ENCODE results near the gene MAP2K7.
"Not testable (repeated sequence)": the region's sequence is repeated elsewhere in the genome, so short reads cannot be mapped to it uniquely, and the experiment has no call there.

MAP2K7 gene

DNA sequence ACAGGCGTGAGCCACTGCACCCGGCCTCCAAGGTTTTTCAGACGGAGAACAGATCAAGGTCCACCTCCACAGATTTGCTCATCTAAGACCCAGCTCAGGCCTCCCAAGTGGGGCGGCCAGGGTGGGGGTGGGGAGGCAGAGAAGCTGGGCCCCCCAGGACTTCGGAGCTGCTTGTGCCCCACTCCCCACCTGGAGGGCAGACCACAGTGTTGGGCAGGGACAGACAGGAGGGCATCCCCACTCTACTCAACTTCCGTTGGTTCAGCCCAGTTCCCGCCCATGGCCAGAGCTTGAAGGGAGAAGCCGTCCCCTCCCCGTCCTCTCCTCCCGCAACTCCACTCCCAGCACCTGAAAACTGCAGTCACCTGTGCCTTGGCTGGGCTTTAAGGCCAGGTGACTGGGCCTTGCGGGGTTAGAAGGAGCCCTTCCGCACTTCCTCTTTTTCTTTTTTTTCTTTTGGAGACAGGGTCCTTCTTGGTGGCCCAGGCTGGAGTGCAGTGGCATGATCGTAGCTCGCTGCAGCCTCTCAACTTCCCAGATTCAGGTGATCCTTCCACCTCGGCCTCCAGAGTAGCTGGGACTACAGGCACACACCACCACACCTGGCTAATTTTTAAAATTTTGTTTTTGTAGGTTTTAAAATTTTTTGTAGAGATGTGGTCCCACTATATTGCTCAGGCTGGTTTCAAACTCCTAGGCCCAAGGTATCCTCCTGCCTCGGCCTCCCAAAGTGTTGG is 16.1 kb upstream of the MAP2K7 start:
- peaks cover 8% of the 10 kb centered on the region for H3K4me1 Mint-ChIP-seq (ENCODE audit: low read depth)
- no peak overlapping the region for H3K4me3 Mint-ChIP-seq
- intact Hi-C loops (cut with micrococcal nuclease) = no loop called here
- no peaks in the 10 kb centered on the region for H3K36me3 Mint-ChIP-seq (ENCODE audit: low read depth)
- no peak overlapping the region for H3K27ac Mint-ChIP-seq
- no peaks in the 10 kb centered on the region for H3K9me3 Mint-ChIP-seq
- peaks cover 72% of the 10 kb centered on the region for H3K27me3 Mint-ChIP-seq

DNA sequence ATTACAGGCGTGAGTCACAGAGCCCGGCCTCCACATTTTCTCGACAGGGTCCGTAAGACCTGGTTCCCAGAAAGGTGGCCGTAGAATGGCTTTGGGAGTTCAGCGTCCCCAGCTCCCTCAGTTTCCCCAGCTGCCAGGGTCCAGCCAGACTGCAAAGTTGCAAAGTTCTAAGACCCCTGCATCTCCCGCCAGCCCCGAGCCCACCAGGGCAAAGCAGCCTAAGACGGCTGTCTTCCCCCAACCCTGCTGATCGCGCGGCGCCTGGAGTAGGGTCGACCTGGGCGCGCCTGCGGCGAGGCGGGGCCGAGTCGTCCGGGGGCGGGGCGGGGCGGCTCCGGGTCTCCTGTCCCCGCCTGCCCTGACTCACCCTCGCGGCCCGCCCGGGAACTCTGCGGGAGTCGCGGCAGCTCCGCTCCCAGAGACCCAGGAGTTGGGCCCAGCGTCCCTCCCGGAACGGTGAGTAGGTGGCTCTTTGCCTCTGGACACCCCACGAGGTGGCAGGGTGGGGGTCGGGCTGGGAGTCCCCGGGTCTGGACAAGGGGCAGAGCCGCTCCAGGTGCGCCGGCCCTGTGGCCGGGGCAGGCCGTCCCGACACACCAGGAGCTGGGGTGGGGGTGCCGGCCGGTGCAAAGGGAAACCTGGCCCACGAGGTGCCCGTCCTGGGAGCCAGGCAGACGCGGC is 15.4 kb upstream of the MAP2K7 start, which contains the start of gene LRRC8E:
Gene LRRC8E (plus strand): TSS at position 366 of the 681 bp plus-strand sequence. CDS start 7,094 bp downstream, outside the sequence.
- Mint-ChIP-seq H3K36me3 (ENCODE audit: low read depth) (no peaks in the 10 kb centered on the region), H3K4me3 (no peak within 1 kb of the TSS), H3K27me3 (peaks cover 77% of the 10 kb centered on the region), H3K4me1 (ENCODE audit: low read depth) (peaks cover 8% of the 10 kb centered on the region), H3K27ac (no peak within 1 kb of the TSS), H3K9me3 (no peaks in the 10 kb centered on the region)
- intact Hi-C loops (cut with micrococcal nuclease) = no loop called here

DNA sequence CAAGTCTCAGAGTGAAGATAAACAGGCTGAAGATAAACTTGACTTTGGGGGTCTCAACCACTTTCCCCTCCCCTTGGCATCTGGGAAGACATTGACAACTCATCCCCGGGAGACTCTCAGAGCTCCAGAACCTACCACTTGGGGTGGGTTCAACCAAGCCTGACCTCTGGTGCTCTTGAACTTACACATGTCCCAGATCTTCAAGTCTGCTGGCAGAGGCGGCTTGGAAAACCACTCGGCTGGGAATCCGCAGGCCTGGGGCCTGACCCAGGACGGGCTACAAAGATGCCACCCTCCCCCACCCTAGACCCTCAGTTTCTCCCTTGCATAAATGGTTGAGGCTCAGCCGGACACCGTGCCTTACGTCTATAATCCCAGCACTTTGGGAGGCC is 14.9 kb upstream of the MAP2K7 start:
- Mint-ChIP-seq H3K36me3 (ENCODE audit: low read depth) (no peaks in the 10 kb centered on the region), H3K27me3 (peaks cover 81% of the 10 kb centered on the region), H3K4me1 (ENCODE audit: low read depth) (peaks cover 6% of the 10 kb centered on the region), H3K4me3 (no peak overlapping the region), H3K27ac (no peak overlapping the region), H3K9me3 (no peaks in the 10 kb centered on the region)
- intact Hi-C loops (cut with micrococcal nuclease) = no loop called here

DNA sequence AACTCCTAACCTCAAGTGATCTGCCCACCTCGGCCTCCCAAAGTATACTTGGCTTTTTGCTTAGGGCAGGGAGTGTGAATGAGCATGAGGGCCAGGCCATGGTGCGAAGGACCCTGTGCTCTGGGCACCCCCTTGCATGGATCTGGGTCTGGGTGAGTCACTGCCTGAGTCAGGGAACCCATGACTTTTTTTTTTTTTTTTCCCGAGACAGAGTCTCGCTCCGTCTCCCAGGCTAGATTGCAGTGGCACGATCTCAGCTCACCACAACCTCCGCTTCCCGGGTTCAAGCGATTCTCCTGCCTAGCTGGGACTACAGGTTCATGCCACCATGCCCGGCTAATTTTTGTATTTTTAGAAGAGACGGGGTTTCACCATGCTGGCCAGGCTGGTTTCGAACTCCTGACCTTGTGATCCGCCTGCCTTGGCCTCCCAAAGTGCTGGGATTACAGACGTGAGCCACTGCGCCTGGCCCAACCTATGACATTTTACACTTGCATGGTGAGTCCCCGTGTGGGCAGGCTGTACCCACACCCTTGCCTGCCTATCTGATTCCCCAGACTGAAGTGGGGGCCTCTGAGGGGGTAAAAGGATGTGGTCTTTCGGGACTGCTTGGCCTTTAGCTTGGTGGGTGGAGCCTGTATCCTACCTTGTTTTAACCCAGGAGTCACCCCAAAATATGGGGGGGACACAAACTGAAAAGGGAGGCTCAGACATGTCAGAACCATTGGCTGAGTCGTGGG is 10.1 kb upstream of the MAP2K7 start:
- intact Hi-C loops (cut with micrococcal nuclease); H3K4me1 Mint-ChIP-seq (ENCODE audit: low read depth); H3K36me3 Mint-ChIP-seq (ENCODE audit: low read depth); H3K27ac Mint-ChIP-seq; H3K9me3 Mint-ChIP-seq; H3K4me3 Mint-ChIP-seq: not testable (repeated sequence)
- peaks cover 71% of the 10 kb centered on the region for H3K27me3 Mint-ChIP-seq

DNA sequence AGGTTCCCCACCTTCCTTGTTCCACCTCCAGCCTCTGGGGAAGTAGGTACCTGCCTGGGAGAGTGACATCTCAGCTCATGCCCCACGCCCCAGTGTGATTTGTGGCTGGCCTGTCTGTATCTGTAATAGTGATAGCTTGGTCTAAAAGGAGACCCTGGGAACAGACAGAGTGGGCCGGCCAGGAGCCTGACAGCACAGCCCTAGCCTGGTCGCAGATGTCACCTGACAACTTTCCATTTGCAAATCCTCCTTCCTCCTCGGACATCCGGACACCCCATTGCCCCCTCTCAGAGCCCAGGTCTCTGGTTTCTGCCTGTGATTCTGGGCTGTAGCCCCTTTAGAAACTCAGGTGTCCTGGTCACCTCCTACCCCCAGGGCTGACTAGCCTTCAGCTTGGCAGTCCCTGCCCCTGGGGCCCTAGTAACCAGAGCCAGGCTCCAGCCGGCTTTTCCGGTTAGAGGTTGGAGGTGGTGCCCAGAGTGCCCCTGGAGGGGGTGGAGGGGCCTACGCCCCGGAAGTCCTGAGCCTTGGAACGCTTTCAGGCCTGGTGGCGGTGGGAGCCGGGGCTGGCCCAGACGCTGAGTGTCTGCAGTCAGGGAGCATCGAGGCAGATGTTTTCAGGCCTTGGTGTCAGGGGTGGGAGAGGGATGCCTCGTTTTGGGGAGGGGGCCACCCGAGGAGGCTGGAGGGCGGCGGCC is 8.9 kb upstream of the MAP2K7 start:
- no peaks in the 10 kb centered on the region for H3K36me3 Mint-ChIP-seq (ENCODE audit: low read depth)
- peaks cover 63% of the 10 kb centered on the region for H3K27me3 Mint-ChIP-seq
- intact Hi-C loops (cut with micrococcal nuclease) = no loop called here
- H3K4me1 Mint-ChIP-seq (ENCODE audit: low read depth) = no peaks in the 10 kb centered on the region
- no peak overlapping the region for H3K27ac Mint-ChIP-seq
- H3K9me3 Mint-ChIP-seq = no peaks in the 10 kb centered on the region
- H3K4me3 Mint-ChIP-seq = no peak overlapping the region

DNA sequence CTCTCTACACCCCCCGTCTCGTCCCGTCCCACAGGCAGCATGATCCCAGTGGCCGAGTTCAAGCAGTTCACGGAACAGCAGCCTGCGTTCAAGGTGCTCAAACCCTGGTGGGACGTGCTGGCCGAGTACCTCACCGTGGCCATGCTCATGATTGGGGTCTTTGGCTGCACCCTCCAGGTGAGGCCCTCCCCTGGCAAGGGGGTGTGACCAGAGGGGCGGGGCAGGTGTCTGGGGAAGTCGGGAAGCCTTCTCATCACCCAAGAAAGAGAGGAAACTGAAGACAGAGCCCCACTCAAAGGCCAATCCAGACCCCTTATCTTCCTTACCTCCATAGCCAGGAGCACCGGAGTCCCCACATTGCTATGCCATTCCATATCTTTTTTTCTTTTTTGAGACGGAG is 8.1 kb upstream of the MAP2K7 start:
- Mint-ChIP-seq H3K9me3 (no peaks in the 10 kb centered on the region), H3K27me3 (peaks cover 61% of the 10 kb centered on the region), H3K4me1 (ENCODE audit: low read depth) (no peaks in the 10 kb centered on the region), H3K27ac (no peak overlapping the region), H3K36me3 (ENCODE audit: low read depth) (no peaks in the 10 kb centered on the region), H3K4me3 (no peak overlapping the region)
- intact Hi-C loops (cut with micrococcal nuclease) = no loop called here

DNA sequence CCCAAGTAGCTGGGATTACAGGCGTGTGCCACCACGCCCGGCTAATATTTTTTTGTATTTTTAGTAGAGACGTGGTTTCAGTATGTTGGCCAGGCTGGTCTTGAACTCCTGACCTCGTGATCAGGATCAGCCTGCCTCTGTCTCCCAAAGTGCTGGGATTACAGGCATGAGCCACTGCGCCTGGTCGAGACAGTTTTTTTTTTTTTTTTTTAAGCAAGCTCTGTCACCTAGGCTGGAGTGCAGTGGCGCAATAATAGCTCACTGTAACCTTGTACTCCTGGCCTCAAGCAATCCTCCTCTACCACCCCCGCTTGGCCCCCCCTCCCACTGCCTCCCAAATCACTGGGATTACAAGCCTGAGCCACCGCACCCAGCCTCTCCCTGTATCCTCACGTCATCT is 6.4 kb upstream of the MAP2K7 start:
- no peak overlapping the region for H3K4me3 Mint-ChIP-seq
- H3K27ac Mint-ChIP-seq = no peak overlapping the region
- H3K4me1 Mint-ChIP-seq (ENCODE audit: low read depth) = peaks cover under 1% of the 10 kb centered on the region
- no peaks in the 10 kb centered on the region for H3K9me3 Mint-ChIP-seq
- H3K27me3 Mint-ChIP-seq = peaks cover 46% of the 10 kb centered on the region
- no peaks in the 10 kb centered on the region for H3K36me3 Mint-ChIP-seq (ENCODE audit: low read depth)
- intact Hi-C loops (cut with micrococcal nuclease) = no loop called here

DNA sequence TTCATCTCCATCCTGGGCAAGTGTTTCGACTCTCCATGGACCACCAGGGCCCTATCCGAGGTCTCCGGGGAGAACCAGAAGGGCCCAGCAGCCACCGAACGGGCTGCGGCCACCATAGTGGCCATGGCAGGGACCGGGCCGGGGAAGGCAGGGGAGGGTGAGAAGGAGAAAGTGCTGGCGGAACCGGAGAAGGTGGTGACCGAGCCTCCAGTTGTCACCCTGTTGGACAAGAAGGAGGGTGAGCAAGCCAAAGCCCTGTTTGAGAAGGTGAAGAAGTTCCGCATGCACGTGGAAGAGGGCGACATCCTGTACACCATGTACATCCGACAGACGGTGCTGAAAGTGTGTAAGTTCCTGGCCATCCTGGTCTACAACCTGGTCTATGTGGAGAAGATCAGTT is 4.7 kb upstream of the MAP2K7 start:
- Mint-ChIP-seq H3K9me3 (no peaks in the 10 kb centered on the region), H3K36me3 (ENCODE audit: low read depth) (no peaks in the 10 kb centered on the region), H3K4me1 (ENCODE audit: low read depth) (peaks cover 12% of the 10 kb centered on the region), H3K27me3 (peaks cover 39% of the 10 kb centered on the region), H3K4me3 (no peak overlapping the region), H3K27ac (no peak overlapping the region)
- intact Hi-C loops (cut with micrococcal nuclease) = no loop called here

DNA sequence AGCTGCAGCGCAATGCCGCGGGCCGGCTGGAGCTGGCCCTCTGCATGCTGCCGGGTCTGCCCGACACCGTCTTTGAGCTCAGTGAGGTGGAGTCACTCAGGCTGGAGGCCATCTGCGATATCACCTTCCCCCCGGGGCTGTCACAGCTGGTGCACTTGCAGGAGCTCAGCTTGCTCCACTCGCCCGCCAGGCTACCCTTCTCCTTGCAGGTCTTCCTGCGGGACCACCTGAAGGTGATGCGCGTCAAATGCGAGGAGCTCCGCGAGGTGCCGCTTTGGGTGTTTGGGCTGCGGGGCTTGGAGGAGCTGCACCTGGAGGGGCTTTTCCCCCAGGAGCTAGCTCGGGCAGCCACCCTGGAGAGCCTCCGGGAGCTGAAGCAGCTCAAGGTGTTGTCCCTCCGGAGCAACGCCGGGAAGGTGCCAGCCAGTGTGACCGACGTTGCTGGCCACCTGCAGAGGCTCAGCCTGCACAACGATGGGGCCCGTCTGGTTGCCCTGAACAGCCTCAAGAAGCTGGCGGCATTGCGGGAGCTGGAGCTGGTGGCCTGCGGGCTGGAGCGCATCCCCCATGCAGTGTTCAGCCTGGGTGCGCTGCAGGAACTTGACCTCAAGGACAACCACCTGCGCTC is 3.8 kb upstream of the MAP2K7 start:
- H3K27ac Mint-ChIP-seq = no peak overlapping the region
- H3K9me3 Mint-ChIP-seq = no peaks in the 10 kb centered on the region
- intact Hi-C loops (cut with micrococcal nuclease) = no loop called here
- peaks cover 17% of the 10 kb centered on the region for H3K4me1 Mint-ChIP-seq (ENCODE audit: low read depth)
- no peak overlapping the region for H3K4me3 Mint-ChIP-seq
- H3K27me3 Mint-ChIP-seq = peaks cover 30% of the 10 kb centered on the region
- H3K36me3 Mint-ChIP-seq (ENCODE audit: low read depth) = peaks cover 7% of the 10 kb centered on the region

DNA sequence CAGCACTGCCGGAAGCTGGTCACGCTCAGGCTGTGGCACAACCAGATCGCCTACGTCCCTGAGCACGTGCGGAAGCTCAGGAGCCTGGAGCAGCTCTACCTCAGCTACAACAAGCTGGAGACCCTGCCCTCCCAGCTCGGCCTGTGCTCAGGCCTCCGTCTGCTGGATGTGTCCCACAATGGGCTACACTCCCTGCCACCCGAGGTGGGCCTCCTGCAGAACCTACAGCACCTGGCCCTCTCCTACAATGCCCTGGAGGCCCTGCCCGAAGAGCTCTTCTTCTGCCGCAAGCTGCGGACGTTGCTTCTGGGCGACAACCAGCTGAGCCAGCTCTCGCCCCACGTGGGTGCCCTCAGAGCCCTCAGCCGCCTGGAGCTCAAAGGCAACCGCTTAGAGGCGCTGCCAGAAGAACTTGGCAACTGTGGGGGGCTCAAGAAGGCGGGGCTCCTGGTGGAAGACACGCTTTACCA is 3.2 kb upstream of the MAP2K7 start:
- intact Hi-C loops (cut with micrococcal nuclease) = no loop called here
- peaks cover 26% of the 10 kb centered on the region for H3K27me3 Mint-ChIP-seq

DNA sequence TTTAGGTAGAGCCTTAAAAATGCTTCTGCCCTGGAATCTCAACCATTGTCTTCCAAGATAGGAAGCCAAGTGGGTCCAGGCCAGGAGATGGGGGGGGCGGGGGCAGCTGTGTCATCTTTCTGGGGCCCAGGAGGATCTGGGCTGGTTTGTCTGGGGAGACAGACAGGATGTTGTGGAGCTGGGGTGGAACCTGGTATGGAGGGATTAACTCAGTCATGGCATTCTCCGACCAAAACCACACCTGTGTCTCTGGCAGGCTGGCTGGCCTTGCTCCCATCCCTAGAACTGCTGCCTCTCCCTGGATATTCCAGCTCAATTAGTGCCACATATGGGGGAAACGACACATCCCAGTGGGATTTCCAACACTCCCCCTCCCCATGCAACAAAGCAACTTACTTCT is 2.7 kb upstream of the MAP2K7 start:
- H3K27ac Mint-ChIP-seq = no peak overlapping the region
- H3K36me3 Mint-ChIP-seq (ENCODE audit: low read depth) = peaks cover 17% of the 10 kb centered on the region
- H3K4me3 Mint-ChIP-seq = no peak overlapping the region
- intact Hi-C loops (cut with micrococcal nuclease) = no loop called here
- H3K4me1 Mint-ChIP-seq (ENCODE audit: low read depth) = peaks cover 28% of the 10 kb centered on the region
- H3K27me3 Mint-ChIP-seq = peaks cover 23% of the 10 kb centered on the region
- no peaks in the 10 kb centered on the region for H3K9me3 Mint-ChIP-seq

More for the DNA sequence above, 3.2 kb upstream of the MAP2K7 start:
- Mint-ChIP-seq H3K4me1 (ENCODE audit: low read depth) (peaks cover 23% of the 10 kb centered on the region), H3K27ac (no peak overlapping the region), H3K4me3 (no peak overlapping the region), H3K9me3 (no peaks in the 10 kb centered on the region), H3K36me3 (ENCODE audit: low read depth) (peaks cover 12% of the 10 kb centered on the region)

DNA sequence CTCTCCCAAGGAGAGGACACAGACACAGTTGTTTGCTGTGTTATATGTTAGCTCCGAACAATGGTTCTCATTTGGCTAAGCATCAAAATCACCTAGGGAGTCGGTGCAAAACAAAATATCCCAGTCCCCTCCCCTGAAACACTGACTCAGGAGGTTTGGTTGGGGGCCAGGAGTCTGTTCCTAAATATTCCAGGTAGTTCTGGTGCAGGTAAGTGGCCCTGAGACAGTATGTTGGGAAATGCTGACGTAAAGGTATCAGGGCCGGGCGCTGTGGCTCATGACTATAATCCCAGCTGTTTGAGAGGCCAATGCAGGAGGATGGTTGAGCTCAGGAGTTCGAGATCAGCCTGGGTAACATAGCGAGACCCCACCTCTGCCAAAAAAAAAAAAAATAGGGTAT is 2.3 kb upstream of the MAP2K7 start:
- peaks cover 21% of the 10 kb centered on the region for H3K36me3 Mint-ChIP-seq (ENCODE audit: low read depth)
- H3K4me1 Mint-ChIP-seq (ENCODE audit: low read depth) = peaks cover 32% of the 10 kb centered on the region
- H3K9me3 Mint-ChIP-seq = no peaks in the 10 kb centered on the region
- intact Hi-C loops (cut with micrococcal nuclease) = no loop called here
- no peak overlapping the region for H3K4me3 Mint-ChIP-seq
- H3K27ac Mint-ChIP-seq = no peak overlapping the region
- H3K27me3 Mint-ChIP-seq = peaks cover 23% of the 10 kb centered on the region

DNA sequence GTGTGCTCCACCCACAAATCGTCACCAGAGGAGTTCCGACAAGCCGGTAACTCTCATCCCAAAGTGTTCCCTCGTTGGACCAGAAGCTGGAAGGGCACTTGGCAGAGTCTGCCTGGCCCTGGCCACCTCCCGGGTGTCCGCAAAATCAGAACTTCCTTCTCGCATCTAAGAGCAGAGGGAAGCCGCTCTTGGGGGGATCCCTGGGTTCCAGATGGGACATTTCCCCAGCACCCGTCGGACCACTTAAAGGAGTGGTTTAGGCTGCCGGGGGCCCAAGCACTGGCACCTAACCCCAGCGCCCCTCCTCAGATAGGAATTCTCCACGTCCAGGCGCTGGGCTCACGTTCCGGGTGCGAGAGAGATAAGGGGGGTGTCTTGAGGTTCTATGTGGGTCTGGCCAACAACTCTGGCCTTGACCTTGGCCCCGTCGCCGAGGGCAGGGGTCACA is 857 bp upstream of the MAP2K7 start:
- Mint-ChIP-seq H3K27ac (peak overlapping the region; percentile 86), H3K9me3 (no peaks in the 10 kb centered on the region), H3K4me1 (ENCODE audit: low read depth) (peaks cover 44% of the 10 kb centered on the region), H3K27me3 (peaks cover 18% of the 10 kb centered on the region), H3K36me3 (ENCODE audit: low read depth) (peaks cover 36% of the 10 kb centered on the region), H3K4me3 (peak overlapping the region; percentile 90)
- intact Hi-C loops (cut with micrococcal nuclease) = loop anchor here (1.0 to 2.0 kb wide), 2 partner anchors 18 to 40 kb away; partner anchors contain the start of genes SNAPC2 and TIMM44
